Lower leg skin (tissue), 4 donors: ENCODE measurements around the gene C1QTNF8. TPM values are rescaled to one million over a fixed set of nuclear protein-coding genes. Genes with fewer than 3 reads are reported as not detected.

Experiments
- DNase-seq, 2 donors: peaks; one replicate each; pipeline ENCODE4 v3.0.0-alpha.2; 2019; ENCODE audit warnings: low spot score in 2 of 2
- H3K4me3 ChIP-seq: fragments of 200-600 bp; sonication (generic); 2 replicates; pipeline ENCODE4 v1.5.1; 2017; ENCODE audit warnings: mild to moderate bottlenecking, low read depth; ENCODE audit not compliant: poor library complexity, severe bottlenecking
- POLR2A ChIP-seq, 2 donors: fragments of 450-650 bp; IDR thresholded peaks; one replicate each; pipeline ENCODE4 v1.6.1; 2016 to 2017; ENCODE audit warnings: antibody characterized with exemption in 2 of 2, mild to moderate bottlenecking in 1 of 2, moderate library complexity in 1 of 2
- WGBS, 2 donors: methylation state at CpG; one replicate each; pipeline ENCODE4 v1.1.5; 2018; 5-methylcytosine and 5-hydroxymethylcytosine counted together
- intact Hi-C: fragments of 100-400 bp; cut with DNase I; formaldehyde crosslinking; loops from one replicate; pipeline ENCODE4 v1.15.0; 2023; ENCODE audit warnings: low total_unique reads
- total RNA-seq, 4 donors: library from RNA; depleted of rRNA; stranded (reverse); fragments of >200 nt; gene quantifications; one replicate each; pipeline ENCODE4 v1.1.0, GENCODE V29; 2016
- TF ChIP-seq, protein P1 (sequence below), 3 donors: fragments of 450-650 bp; IDR thresholded peaks; one replicate each; pipeline ENCODE4 v1.5.1; 2016; ENCODE audit warnings: antibody characterized with exemption in 3 of 3, mild to moderate bottlenecking in 3 of 3, moderate library complexity in 2 of 3

Gene C1QTNF8
- total RNA-seq, 4 donors from 2014 or later: not detected

DNA sequence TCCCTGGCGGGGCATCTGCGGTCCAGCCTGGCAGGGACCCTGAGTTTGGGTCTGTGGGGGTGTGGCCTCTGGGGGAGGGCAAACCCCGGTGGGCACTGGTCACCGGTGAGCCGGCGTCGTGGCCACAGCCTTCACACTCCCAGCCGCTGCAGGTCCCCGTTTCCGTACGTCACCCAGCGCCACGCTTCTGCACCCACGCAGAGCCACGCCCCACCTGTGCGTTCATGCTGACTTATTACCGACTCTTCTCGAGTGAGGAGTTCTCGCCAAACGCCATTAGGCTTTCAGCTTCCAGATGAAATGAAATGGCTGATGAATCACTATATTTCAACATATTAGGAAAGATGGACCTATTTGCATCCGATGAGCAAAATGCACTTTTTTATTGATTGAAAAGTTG is 32.3 kb downstream of the C1QTNF8 start:
- intact Hi-C loops: no loop called here
- TF ChIP-seq, protein P1, sequence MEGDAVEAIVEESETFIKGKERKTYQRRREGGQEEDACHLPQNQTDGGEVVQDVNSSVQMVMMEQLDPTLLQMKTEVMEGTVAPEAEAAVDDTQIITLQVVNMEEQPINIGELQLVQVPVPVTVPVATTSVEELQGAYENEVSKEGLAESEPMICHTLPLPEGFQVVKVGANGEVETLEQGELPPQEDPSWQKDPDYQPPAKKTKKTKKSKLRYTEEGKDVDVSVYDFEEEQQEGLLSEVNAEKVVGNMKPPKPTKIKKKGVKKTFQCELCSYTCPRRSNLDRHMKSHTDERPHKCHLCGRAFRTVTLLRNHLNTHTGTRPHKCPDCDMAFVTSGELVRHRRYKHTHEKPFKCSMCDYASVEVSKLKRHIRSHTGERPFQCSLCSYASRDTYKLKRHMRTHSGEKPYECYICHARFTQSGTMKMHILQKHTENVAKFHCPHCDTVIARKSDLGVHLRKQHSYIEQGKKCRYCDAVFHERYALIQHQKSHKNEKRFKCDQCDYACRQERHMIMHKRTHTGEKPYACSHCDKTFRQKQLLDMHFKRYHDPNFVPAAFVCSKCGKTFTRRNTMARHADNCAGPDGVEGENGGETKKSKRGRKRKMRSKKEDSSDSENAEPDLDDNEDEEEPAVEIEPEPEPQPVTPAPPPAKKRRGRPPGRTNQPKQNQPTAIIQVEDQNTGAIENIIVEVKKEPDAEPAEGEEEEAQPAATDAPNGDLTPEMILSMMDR (IDR thresholded peaks at IDR 0.05): no peak
- no peak for TF ChIP-seq POLR2A (IDR thresholded peaks at IDR 0.05)
- WGBS, 2 donors: 68 to 72% methylated on average over 19 to 21 of the region's 21 CpGs
- H3K4me3 ChIP-seq: no peak overlapping the region
- no peak for DNase-seq

DNA sequence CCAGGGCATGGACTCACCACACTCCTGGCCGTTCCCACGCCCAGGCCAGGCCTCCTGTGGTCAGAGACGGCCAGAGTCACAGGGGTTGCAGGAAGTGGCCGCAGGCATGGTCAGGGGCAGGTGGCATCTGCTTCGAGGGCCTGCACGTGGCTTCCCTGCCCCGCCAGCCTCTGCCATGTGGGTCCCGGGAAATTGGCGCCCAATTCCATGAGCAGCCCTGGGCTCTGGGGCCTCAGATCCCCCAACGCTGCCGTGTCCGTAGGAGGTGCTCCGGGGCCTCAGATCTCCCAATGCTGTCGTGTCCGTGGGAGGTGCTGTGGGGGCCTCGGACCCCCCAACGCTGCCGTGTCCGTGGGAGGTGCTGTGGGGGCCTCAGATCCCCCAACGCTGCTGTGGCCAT is 33.1 kb downstream of the C1QTNF8 start:
- no peak overlapping the region for H3K4me3 ChIP-seq
- TF ChIP-seq POLR2A (IDR thresholded peaks at IDR 0.05): no peak
- TF ChIP-seq, protein P1 (IDR thresholded peaks at IDR 0.05): no peak
- WGBS, 2 donors: 17 to 70% methylated on average over 1 to 17 of the region's 20 CpGs
- DNase-seq: no peak
- intact Hi-C loops: no loop called here

DNA sequence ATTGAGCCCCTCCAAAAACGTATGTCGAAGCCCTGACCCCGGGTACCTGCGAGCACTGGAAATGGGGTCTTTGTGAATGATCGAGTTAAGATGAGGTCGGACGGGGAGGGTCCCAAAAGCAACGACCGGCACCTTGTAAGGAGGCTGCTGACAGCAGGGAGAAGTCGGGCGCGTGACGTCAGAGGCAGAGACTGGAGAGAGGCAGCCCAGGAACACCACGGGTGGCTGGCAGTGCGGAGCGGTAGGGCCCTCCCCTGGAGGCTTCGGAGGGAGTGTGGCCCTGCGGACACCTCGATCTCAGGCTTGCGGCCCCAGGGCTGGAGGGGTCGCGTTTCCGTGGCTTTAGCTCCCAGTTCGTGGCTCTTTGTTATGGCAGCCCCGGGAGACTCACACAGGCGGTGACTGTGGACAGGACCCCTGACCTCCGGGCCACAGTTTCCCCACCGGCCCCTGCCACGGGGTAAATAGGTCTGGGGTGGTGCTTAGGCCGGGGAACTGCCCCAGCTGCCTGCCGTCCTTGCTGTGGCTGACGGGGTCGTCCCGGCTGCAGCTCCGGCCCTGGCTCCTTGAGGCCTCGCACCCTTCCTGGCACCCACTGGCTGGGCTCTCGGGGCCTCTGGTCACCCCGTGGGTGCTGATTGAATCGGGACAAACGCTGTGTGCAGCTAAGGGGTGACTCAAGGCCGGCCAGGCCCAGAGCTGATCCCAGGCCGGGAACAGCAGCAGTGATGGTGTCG is 34.1 kb downstream of the C1QTNF8 start:
- H3K4me3 ChIP-seq: no peak overlapping the region
- intact Hi-C loops: no loop called here
- WGBS, 2 donors: 83 to 86% methylated on average over 29 to 35 of the region's 43 CpGs
- no peak for DNase-seq
- TF ChIP-seq POLR2A (IDR thresholded peaks at IDR 0.05): no peak
- TF ChIP-seq, protein P1 (IDR thresholded peaks at IDR 0.05): no peak

DNA sequence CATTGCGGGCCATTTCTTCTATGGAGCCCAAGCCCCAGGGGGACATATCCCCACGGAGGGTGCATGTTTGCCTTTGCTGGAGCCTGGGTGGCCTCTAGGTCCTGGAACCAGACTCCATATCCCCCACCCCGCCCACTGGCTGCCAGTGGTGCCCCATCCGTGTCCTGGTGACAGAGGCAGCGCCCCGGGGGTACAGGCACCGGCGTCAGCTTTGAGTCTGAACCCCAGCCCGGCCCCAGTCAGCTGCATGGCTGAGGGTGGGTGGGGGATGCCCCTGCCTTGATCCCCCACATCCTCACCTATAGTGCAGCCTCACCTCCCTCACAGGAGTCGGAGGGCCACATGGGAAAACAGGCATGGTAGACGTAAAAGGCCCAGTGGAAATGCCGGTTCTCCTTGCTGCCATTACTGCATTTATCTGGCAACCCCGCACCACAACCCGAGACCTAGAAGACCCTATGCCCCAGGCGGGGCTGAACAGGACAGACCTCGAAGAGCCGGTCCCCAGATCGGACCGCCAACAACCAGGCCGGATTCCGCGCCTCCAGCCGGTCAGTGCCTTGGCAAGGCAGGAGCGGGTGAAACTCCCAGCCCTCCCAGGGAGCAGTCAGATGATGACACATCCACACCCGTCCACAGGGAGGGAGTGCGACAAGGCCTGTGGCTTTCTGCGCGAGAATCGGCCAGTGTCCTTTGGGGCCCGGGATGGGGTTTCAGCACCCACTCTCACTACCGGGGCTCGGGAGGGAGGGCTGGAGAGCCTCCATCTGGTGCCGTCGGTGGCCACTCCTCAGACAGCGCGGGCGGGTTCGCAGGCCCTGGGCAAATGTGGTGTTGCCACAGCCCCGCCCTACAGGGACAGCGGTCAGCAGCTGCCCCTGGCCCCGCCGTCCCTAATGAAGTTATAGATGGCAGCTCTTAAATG is 35.4 kb downstream of the C1QTNF8 start:
- intact Hi-C loops: no loop called here
- no peak for DNase-seq
- WGBS, 2 donors: 71 to 80% methylated on average over 32 to 40 of the region's 42 CpGs
- no peak overlapping the region for H3K4me3 ChIP-seq
- TF ChIP-seq, protein P1 (IDR thresholded peaks at IDR 0.05): no peak
- no peak for TF ChIP-seq POLR2A (IDR thresholded peaks at IDR 0.05)

DNA sequence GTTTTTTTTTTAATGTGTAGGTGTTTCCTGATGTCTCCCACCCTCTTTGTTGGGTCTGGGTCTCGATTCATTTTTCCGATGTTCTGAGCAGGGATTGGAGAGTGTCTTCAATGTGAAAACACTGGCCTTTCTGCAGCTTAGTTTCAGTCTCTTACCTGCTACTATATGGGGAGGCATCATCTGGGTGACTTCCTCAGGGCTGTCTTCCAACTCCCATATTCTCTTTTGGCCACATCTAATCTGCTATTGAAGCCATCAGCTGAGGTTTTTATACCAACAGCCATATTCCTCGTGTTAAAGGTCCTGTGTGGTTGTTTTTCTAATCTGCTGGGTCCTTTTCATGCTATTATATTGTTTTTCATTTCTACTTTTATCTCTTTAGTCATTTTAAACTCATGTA is 36.7 kb downstream of the C1QTNF8 start:
- TF ChIP-seq, protein P1 (IDR thresholded peaks at IDR 0.05): no peak
- TF ChIP-seq POLR2A (IDR thresholded peaks at IDR 0.05): no peak
- no peak overlapping the region for H3K4me3 ChIP-seq
- intact Hi-C loops: no loop called here
- no peak for DNase-seq
- 90 to 97% methylated on average over 3 of the region's 3 CpGs for WGBS, 2 donors
